Muscle of leg (tissue), 11 donors: ENCODE measurements around the gene DENND11. TPM values are rescaled to one million over a fixed set of nuclear protein-coding genes. Genes with fewer than 3 reads are reported as not detected.
A peak's percentile ranks its signal among the peaks of the same experiment; 100 is the strongest.

Experiments
- DNase-seq: peaks from one replicate; pipeline ENCODE4 v3.0.0; 2013
- H3K27ac ChIP-seq: one replicate; pipeline ENCODE4 v1.5.1; 2013; ENCODE audit warnings: mild to moderate bottlenecking, low read length, control low read depth
- H3K27me3 ChIP-seq: one replicate; pipeline ENCODE4 v1.6.1; 2013; ENCODE audit warnings: low read length; ENCODE audit not compliant: control insufficient read depth, insufficient read depth
- H3K36me3 ChIP-seq: one replicate; pipeline ENCODE4 v1.6.1; 2013; ENCODE audit warnings: low read length; ENCODE audit not compliant: control insufficient read depth, insufficient read depth
- H3K4me1 ChIP-seq: one replicate; pipeline ENCODE4 v1.6.1; 2013; ENCODE audit warnings: low read length; ENCODE audit not compliant: control insufficient read depth, insufficient read depth
- H3K4me3 ChIP-seq: one replicate; pipeline ENCODE4 v1.5.1; 2013; ENCODE audit warnings: low read length, control low read depth
- H3K9me3 ChIP-seq: replicated peaks from 2 replicates; pipeline ENCODE4 v1.6.1; 2013; ENCODE audit warnings: low read depth, low read length; ENCODE audit not compliant: control insufficient read depth
- WGBS: methylation state at CpG from one replicate; pipeline ENCODE4 v1.1.5; 2013; ENCODE audit warnings: missing lambda C conversion rate; ENCODE audit not compliant: insufficient coverage; 5-methylcytosine and 5-hydroxymethylcytosine counted together
- polyA plus RNA-seq, 8 donors: library from polyadenylated mRNA; unstranded; fragments of 120-200 nt; gene quantifications; one replicate each; pipeline versions ENCODE4 v1.2.1 to v1.2.3, GENCODE V29; 2013; ENCODE audit warnings: inconsistent platforms in 1 of 8, low replicate concordance in 1 of 8; ENCODE audit not compliant: insufficient read length in 8 of 8, insufficient read depth in 1 of 8
- total RNA-seq: library from RNA; stranded (reverse); fragments of 120-200 nt; gene quantifications from one replicate; pipeline ENCODE4 v1.2.4, GENCODE V29; 2013

The DENND11 gene
- total and polyA plus RNA-seq, 9 donors = 6.3 to 10.1 (median 8.0) TPM

GRCh38 chr7:141709318-141709717, 7.4 kb upstream of the DENND11 start:
- Histone ChIP-seq H3K27ac (no peak overlapping the region), H3K4me1 (no peaks in the 10 kb centered on the region), H3K4me3 (no peak overlapping the region), H3K27me3 (peaks cover 7% of the 10 kb centered on the region), H3K9me3 (no peaks in the 10 kb centered on the region), H3K36me3 (no peaks in the 10 kb centered on the region)
- DNase-seq = no peak
- WGBS = no CpG with 5 or more reads among the region's 2 CpGs

- Histone ChIP-seq H3K4me1 (no peaks in the 10 kb centered on the region), H3K4me3 (no peak within 1 kb of the TSS), H3K36me3 (no peaks in the 10 kb centered on the region), H3K27ac (no peak within 1 kb of the TSS), H3K9me3 (no peaks in the 10 kb centered on the region), H3K27me3 (peaks cover 10% of the 10 kb centered on the region)
- DNase-seq = no peak
- WGBS = 77% methylated on average over 2 of the region's 6 CpGs
These were observed 6.4 kb upstream of the DENND11 start, which contains the start of gene WEE2 for GRCh38 chr7:141708351-141708750. TSS of gene WEE2 (plus strand) at chr7:141708353. CDS start at chr7:141708759, 406 bp downstream.

- Histone ChIP-seq H3K4me1 (no peaks in the 10 kb centered on the region), H3K36me3 (no peaks in the 10 kb centered on the region), H3K9me3 (no peaks in the 10 kb centered on the region), H3K27ac (no peak overlapping the region), H3K4me3 (no peak overlapping the region), H3K27me3 (peaks cover 10% of the 10 kb centered on the region)
- whole genome bisulfite sequencing = no CpG with 5 or more reads among the region's 1 CpG
- DNase-seq = no peak
These were observed 4.5 kb upstream of the DENND11 start for GRCh38 chr7:141706239-141707064.

GRCh38 chr7:141704741-141705140, 2.8 kb upstream of the DENND11 start:
- WGBS = 39% methylated on average over 3 of the region's 5 CpGs
- H3K4me3 ChIP-seq = no peak overlapping the region
- no peak for DNase-seq
- H3K27ac ChIP-seq = no peak overlapping the region
- no peaks in the 10 kb centered on the region for H3K9me3 ChIP-seq
- H3K4me1 ChIP-seq = peaks cover 6% of the 10 kb centered on the region
- peaks cover 10% of the 10 kb centered on the region for H3K27me3 ChIP-seq
- H3K36me3 ChIP-seq = no peaks in the 10 kb centered on the region

GRCh38 chr7:141704112-141704511, 2.1 kb upstream of the DENND11 start:
- H3K9me3 ChIP-seq = no peaks in the 10 kb centered on the region
- DNase-seq = no peak
- H3K27me3 ChIP-seq = peaks cover 10% of the 10 kb centered on the region
- H3K4me1 ChIP-seq = peaks cover 6% of the 10 kb centered on the region
- 100% methylated on average over 1 of the region's 3 CpGs for WGBS
- no peak overlapping the region for H3K27ac ChIP-seq
- H3K36me3 ChIP-seq = no peaks in the 10 kb centered on the region
- H3K4me3 ChIP-seq = no peak overlapping the region

- Histone ChIP-seq H3K27me3 (peaks cover 10% of the 10 kb centered on the region), H3K27ac (no peak overlapping the region), H3K4me1 (peaks cover 6% of the 10 kb centered on the region), H3K4me3 (no peak overlapping the region), H3K36me3 (no peaks in the 10 kb centered on the region), H3K9me3 (no peaks in the 10 kb centered on the region)
- WGBS = no CpG with 5 or more reads among the region's 4 CpGs
- no peak for DNase-seq
These were observed 926 bp upstream of the DENND11 start for GRCh38 chr7:141702892-141703291.

- Histone ChIP-seq H3K27me3 (peaks cover 8% of the 10 kb centered on the region), H3K4me1 (peaks cover 6% of the 10 kb centered on the region), H3K4me3 (peak overlapping the region; percentile 62), H3K9me3 (no peaks in the 10 kb centered on the region), H3K36me3 (no peaks in the 10 kb centered on the region), H3K27ac (no peak overlapping the region)
- peak; percentile 53 for DNase-seq
- WGBS = under 1% methylated on average over 56 of the region's 59 CpGs
These were observed 398 bp downstream of the DENND11 start for GRCh38 chr7:141701489-141702046.

GRCh38 chr7:141700848-141701371, 1.1 kb downstream of the DENND11 start:
- Histone ChIP-seq H3K4me3 (peak overlapping the region; percentile 24), H3K27me3 (peaks cover 8% of the 10 kb centered on the region), H3K4me1 (peaks cover 6% of the 10 kb centered on the region), H3K9me3 (no peaks in the 10 kb centered on the region), H3K27ac (peak overlapping the region; percentile 45), H3K36me3 (no peaks in the 10 kb centered on the region)
- WGBS = 24% methylated on average over 5 of the region's 20 CpGs
- peak; percentile 32 for DNase-seq

- Histone ChIP-seq H3K27me3 (peaks cover 8% of the 10 kb centered on the region), H3K36me3 (no peaks in the 10 kb centered on the region), H3K4me1 (peaks cover 6% of the 10 kb centered on the region), H3K4me3 (peak overlapping the region; percentile 24), H3K9me3 (no peaks in the 10 kb centered on the region), H3K27ac (no peak overlapping the region)
- DNase-seq = no peak
- 25% methylated on average over 2 of the region's 5 CpGs for WGBS
These were observed 1.6 kb downstream of the DENND11 start for GRCh38 chr7:141700296-141700847.

GRCh38 chr7:141699860-141700259, 2.1 kb downstream of the DENND11 start:
- H3K27me3 ChIP-seq = peaks cover 8% of the 10 kb centered on the region
- H3K4me3 ChIP-seq = no peak overlapping the region
- H3K27ac ChIP-seq = no peak overlapping the region
- WGBS = no CpG with 5 or more reads among the region's 3 CpGs
- peaks cover 6% of the 10 kb centered on the region for H3K4me1 ChIP-seq
- DNase-seq = no peak
- H3K9me3 ChIP-seq = no peaks in the 10 kb centered on the region
- H3K36me3 ChIP-seq = no peaks in the 10 kb centered on the region
